ENCODE data around the gene HDDC2. TPM values are rescaled to one million over a fixed set of nuclear protein-coding genes. Genes with fewer than 3 reads are reported as not detected.
A peak's percentile ranks its signal among the peaks of the same experiment; 100 is the strongest.

HDDC2 gene
- total RNA-seq, 1 experiment from 2014 or later = 86.6 TPM

- no peak for DNase-seq (ENCODE audit: low read depth)
Observed at GRCh38 chr6:125269328-125269985, 32.3 kb downstream of the HDDC2 start.

DNA sequence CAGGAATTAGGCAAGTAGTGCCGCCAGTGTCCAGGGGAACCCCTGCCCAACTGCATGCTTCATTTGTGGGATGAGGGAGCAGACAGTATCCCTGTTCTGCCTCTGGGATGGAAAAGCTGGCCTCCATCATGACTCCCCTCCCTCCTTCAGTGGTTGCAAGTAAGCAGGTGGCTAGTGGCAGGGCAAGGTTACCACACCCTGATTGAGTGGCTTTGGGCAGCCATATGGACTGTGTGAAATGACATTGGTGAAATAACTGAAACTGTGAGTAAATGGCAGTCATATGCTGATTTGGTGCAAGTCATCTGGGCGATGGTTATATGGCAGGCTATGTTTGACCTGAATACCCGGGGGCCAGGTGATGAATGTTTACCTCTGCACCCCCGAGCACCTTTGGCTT, 33.0 kb downstream of the HDDC2 start:
- DNase-seq (ENCODE audit: low read depth) = no peak

GRCh38 chr6:125267806-125268523, 33.8 kb downstream of the HDDC2 start:
- DNase-seq (ENCODE audit: low read depth) = peak; percentile 32

- no peak for DNase-seq (ENCODE audit: low read depth)
Observed at GRCh38 chr6:125264476-125264875, 37.3 kb downstream of the HDDC2 start.

GRCh38 chr6:125262016-125263013, 39.5 kb downstream of the HDDC2 start:
- DNase-seq (ENCODE audit: low read depth) = no peak

DNA sequence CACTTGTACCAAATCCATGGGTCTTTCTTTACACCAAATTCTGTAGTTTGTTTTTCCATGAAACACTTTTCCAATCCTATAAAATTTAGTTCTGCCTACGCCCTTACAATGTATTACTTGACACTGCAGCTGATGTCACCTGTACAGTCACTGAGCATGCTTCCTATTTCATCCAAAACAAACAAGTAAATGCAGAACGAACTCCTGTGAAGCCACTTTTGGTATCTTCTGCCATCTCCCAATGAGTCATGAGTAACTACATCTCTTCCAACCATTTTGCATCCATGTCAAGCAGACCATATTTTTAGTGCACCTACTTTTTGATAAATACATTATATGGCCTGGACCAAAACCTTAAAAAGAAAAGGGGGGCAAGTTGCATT, 42.4 kb downstream of the HDDC2 start:
- no peak for DNase-seq (ENCODE audit: low read depth)

- DNase-seq (ENCODE audit: low read depth) = no peak
Observed at GRCh38 chr6:125258651-125259353, 43.0 kb downstream of the HDDC2 start.

- DNase-seq (ENCODE audit: low read depth) = no peak
Observed at GRCh38 chr6:125257351-125257750, 44.4 kb downstream of the HDDC2 start.

DNA sequence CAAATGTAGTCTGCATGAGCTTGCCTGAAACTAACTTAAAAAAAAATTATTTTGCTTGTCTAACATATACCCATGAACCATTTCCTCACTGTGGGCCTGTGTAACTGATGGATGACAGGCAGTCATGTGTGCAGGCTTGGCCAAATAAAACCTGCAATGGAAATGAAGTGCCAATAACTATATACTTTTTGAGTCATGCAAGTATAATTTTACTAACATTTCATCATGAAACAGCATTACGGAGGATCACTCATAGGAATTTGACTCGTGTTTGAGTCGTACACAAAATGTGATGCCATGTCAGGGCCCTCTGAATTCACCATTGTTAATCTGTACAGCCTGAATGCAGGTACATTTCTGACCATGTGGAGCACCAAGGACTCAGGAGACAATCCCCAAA, 46.6 kb downstream of the HDDC2 start:
- DNase-seq (ENCODE audit: low read depth) = no peak

GRCh38 chr6:125254321-125254720, 47.4 kb downstream of the HDDC2 start:
- no peak for DNase-seq (ENCODE audit: low read depth)

- no peak for DNase-seq (ENCODE audit: low read depth)
Observed at GRCh38 chr6:125253881-125254280, 47.9 kb downstream of the HDDC2 start.

DNA sequence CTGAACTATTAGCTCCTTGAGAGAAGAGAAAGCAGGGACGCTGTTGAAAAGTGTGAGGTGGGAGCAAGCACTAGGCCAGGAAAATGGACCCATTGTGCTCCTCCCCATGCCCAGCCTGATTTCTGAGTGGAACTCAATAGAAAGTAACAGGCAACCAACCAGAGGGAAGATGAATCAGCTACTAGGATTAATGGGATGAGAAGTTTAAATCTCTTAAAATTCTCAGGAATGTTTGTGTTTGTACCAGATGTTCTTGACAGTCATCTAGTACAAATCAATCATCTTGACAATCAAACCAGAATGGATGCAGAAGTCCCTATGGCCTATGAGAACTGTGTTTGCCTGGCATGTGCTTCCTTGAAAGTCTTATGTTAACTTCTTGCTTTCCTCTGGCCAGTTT, 48.9 kb downstream of the HDDC2 start:
- no peak for DNase-seq (ENCODE audit: low read depth)

DNA sequence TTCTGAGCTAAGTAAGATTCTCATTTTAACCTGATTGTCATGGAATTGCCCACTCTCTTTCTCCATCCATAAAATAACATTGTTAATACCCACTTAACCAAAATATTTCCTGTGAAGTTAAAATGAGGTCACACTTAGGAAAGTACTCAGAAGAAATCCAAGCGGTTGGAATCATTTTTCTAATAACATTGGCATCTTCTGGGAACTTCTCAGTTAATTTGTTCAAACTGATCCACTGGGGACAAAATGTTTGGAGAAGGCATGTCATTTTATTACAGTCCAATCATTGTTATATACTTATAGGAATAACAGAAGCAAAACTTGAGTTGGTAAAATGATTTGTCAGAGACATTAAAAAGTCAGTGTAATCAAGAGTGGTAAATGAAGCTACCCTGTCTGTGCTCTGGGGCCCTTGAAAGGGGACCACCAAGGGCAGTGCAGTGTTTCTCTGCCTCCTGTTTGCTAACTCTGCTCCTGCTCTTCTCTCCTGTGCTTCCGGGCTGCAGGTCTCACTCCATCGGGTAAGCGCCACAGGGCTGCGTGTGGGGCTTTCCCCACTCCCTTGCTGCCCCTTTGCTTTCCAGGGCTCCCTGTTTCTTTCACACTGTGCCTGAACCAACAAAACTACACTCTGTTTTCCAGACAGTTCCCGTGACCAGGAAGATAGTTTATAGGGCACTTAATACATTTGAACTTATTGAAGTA, 50.1 kb downstream of the HDDC2 start:
- DNase-seq (ENCODE audit: low read depth) = no peak

DNA sequence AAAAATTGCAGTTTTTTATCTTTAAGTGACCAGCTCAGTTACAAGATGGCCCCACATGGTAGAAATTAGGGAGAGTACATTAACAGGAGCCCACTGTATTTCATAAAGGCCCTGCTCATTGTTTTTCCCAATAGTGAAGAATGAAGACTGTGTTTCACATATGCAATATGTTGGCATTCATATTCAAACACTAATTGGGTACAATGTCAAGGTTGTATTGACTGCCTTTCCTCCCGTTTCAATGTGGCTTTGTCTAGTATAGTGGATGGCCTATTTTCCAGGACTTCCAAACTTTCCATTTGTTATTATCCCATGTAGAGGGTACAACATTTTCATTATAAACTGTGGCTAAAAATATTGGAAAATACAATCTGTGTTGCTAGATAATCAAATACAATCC, 51.3 kb downstream of the HDDC2 start:
- DNase-seq (ENCODE audit: low read depth) = no peak

DNA sequence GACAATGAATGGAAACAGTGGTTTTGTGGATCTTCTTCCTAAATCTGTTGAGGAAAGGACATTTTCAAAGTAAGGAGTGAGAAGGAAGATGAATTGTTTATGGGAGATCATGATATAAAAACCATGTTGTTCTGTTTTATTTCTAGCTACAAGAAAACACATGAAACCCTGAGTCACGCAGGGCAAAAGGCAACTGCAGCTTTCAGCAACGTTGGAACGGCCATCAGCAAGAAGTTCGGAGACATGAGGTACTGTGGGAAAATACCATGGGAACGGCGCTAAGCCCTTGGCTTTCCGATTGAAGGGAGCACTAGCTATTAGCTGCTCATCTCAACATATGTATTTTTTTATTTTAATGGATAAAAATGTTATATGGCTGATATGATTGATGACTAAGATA, 53.6 kb downstream of the HDDC2 start:
- no peak for DNase-seq (ENCODE audit: low read depth)

GRCh38 chr6:125246566-125246965, 55.2 kb downstream of the HDDC2 start:
- no peak for DNase-seq (ENCODE audit: low read depth)

- no peak for DNase-seq (ENCODE audit: low read depth)
Observed at GRCh38 chr6:125245523-125246264, 56.1 kb downstream of the HDDC2 start.

- DNase-seq (ENCODE audit: low read depth) = no peak
Observed at GRCh38 chr6:125245109-125245508, 56.7 kb downstream of the HDDC2 start.

GRCh38 chr6:125237764-125238163, 64.0 kb downstream of the HDDC2 start:
- no peak for DNase-seq (ENCODE audit: low read depth)

- no peak for DNase-seq (ENCODE audit: low read depth)
Observed at GRCh38 chr6:125236536-125237327, 65.0 kb downstream of the HDDC2 start.
